Measurements from ENCODE around the gene BDKRB1.

GRCh38 chr14:96257056-96257455, 1.0 kb downstream of the BDKRB1 start:
- TF ChIP-seq CTCF (IDR thresholded peaks at IDR 0.05; ENCODE audit: low read depth, low read length) = no peak
- no peak for TF ChIP-seq EZH2phosphoT487 (IDR thresholded peaks at IDR 0.05; ENCODE audit: low read depth)

All from OCI-LY3 (cell line).